Central memory CD8-positive, alpha-beta T cell (primary cell): Measurements from ENCODE around the gene CMYA5.

Experiments used
- ATAC-seq: fragments of 150-1000 bp; cut with Tn5 transposase; replicated peaks from 2 replicates; pipeline ENCODE4 v1.10.0; 2022; ENCODE audit warnings: mild to moderate bottlenecking, moderate FRiP score, moderate number of reproducible peaks; ENCODE audit not compliant: poor library complexity, severe bottlenecking; ENCODE audit errors: extremely low read depth
- DNase-seq, 2 donors: peaks; one replicate each; pipeline ENCODE4 v3.0.0; 2021; ENCODE audit warnings: low spot score in 2 of 2
- H3K27ac Mint-ChIP-seq: one replicate; pipeline ENCODE4 v1.8.0; 2022; ENCODE audit warnings: low read depth, mild to moderate bottlenecking, moderate library complexity, mixed read lengths
- H3K27me3 Mint-ChIP-seq: one replicate; pipeline ENCODE4 v1.8.0; 2022; ENCODE audit warnings: mixed read lengths
- H3K36me3 Mint-ChIP-seq: one replicate; pipeline ENCODE4 v1.8.0; 2022; ENCODE audit warnings: mild to moderate bottlenecking, moderate library complexity, mixed read lengths; ENCODE audit not compliant: insufficient read depth
- H3K4me1 Mint-ChIP-seq: one replicate; pipeline ENCODE4 v1.8.0; 2022; ENCODE audit warnings: mixed read lengths
- H3K4me3 Mint-ChIP-seq: one replicate; pipeline ENCODE4 v1.8.0; 2022; ENCODE audit warnings: mild to moderate bottlenecking, moderate library complexity, mixed read lengths
- H3K9me3 Mint-ChIP-seq: one replicate; pipeline ENCODE4 v1.8.0; 2022; ENCODE audit warnings: mixed read lengths

The CMYA5 gene

GRCh38 chr5:79742549-79743136 is 53.0 kb downstream of the CMYA5 start:
- Mint-ChIP-seq H3K36me3 (no peaks in the 10 kb centered on the region), H3K27ac (no peak overlapping the region), H3K9me3 (no peaks in the 10 kb centered on the region), H3K27me3 (peaks cover 52% of the 10 kb centered on the region), H3K4me3 (no peak overlapping the region), H3K4me1 (peaks cover under 1% of the 10 kb centered on the region)
- ATAC-seq (no peak), DNase-seq (no peak)

- no peak overlapping the region for H3K4me3 Mint-ChIP-seq
- no peaks in the 10 kb centered on the region for H3K36me3 Mint-ChIP-seq
- DNase-seq (no peak), ATAC-seq (no peak)
- H3K27ac Mint-ChIP-seq: no peak overlapping the region
- H3K27me3 Mint-ChIP-seq: peaks cover 48% of the 10 kb centered on the region
- no peaks in the 10 kb centered on the region for H3K9me3 Mint-ChIP-seq
- no peaks in the 10 kb centered on the region for H3K4me1 Mint-ChIP-seq
Observed at GRCh38 chr5:79743846-79744605, 54.4 kb downstream of the CMYA5 start.

GRCh38 chr5:79745255-79745654 is 55.6 kb downstream of the CMYA5 start:
- no peaks in the 10 kb centered on the region for H3K36me3 Mint-ChIP-seq
- H3K27ac Mint-ChIP-seq: no peak overlapping the region
- no peak overlapping the region for H3K4me3 Mint-ChIP-seq
- ATAC-seq: no peak
- no peak for DNase-seq
- H3K27me3 Mint-ChIP-seq: peaks cover 52% of the 10 kb centered on the region
- H3K9me3 Mint-ChIP-seq: no peaks in the 10 kb centered on the region
- H3K4me1 Mint-ChIP-seq: no peaks in the 10 kb centered on the region

GRCh38 chr5:79746642-79747569 is 57.3 kb downstream of the CMYA5 start:
- ATAC-seq (no peak), DNase-seq (no peak)
- Mint-ChIP-seq H3K27me3 (peaks cover 55% of the 10 kb centered on the region), H3K36me3 (no peaks in the 10 kb centered on the region), H3K9me3 (no peaks in the 10 kb centered on the region), H3K4me3 (no peak overlapping the region), H3K4me1 (no peaks in the 10 kb centered on the region), H3K27ac (no peak overlapping the region)

GRCh38 chr5:79750611-79751510 is 61.2 kb downstream of the CMYA5 start:
- Mint-ChIP-seq H3K27ac (no peak overlapping the region), H3K36me3 (no peaks in the 10 kb centered on the region), H3K4me3 (no peak overlapping the region), H3K27me3 (peaks cover 62% of the 10 kb centered on the region), H3K9me3 (no peaks in the 10 kb centered on the region), H3K4me1 (no peaks in the 10 kb centered on the region)
- ATAC-seq (no peak), DNase-seq (no peak)

GRCh38 chr5:79753092-79753491 is 63.5 kb downstream of the CMYA5 start:
- Mint-ChIP-seq H3K9me3 (no peaks in the 10 kb centered on the region), H3K27ac (no peak overlapping the region), H3K27me3 (peaks cover 65% of the 10 kb centered on the region), H3K4me3 (no peak overlapping the region), H3K4me1 (peaks cover 4% of the 10 kb centered on the region), H3K36me3 (no peaks in the 10 kb centered on the region)
- DNase-seq: no peak
- ATAC-seq: no peak

- ATAC-seq (no peak), DNase-seq (no peak)
- Mint-ChIP-seq H3K27me3 (peaks cover 59% of the 10 kb centered on the region), H3K27ac (no peak overlapping the region), H3K4me3 (no peak overlapping the region), H3K36me3 (no peaks in the 10 kb centered on the region), H3K4me1 (peaks cover 4% of the 10 kb centered on the region), H3K9me3 (no peaks in the 10 kb centered on the region)
Observed at GRCh38 chr5:79753877-79754645, 64.4 kb downstream of the CMYA5 start.

- H3K9me3 Mint-ChIP-seq: no peaks in the 10 kb centered on the region
- DNase-seq: no peak
- ATAC-seq: no peak
- no peaks in the 10 kb centered on the region for H3K36me3 Mint-ChIP-seq
- no peak overlapping the region for H3K27ac Mint-ChIP-seq
- H3K27me3 Mint-ChIP-seq: peaks cover 54% of the 10 kb centered on the region
- peaks cover 4% of the 10 kb centered on the region for H3K4me1 Mint-ChIP-seq
- H3K4me3 Mint-ChIP-seq: no peak overlapping the region
Observed at GRCh38 chr5:79754865-79755555, 65.4 kb downstream of the CMYA5 start.

GRCh38 chr5:79756076-79756475 is 66.4 kb downstream of the CMYA5 start:
- no peaks in the 10 kb centered on the region for H3K9me3 Mint-ChIP-seq
- H3K27ac Mint-ChIP-seq: no peak overlapping the region
- DNase-seq (no peak), ATAC-seq (no peak)
- H3K27me3 Mint-ChIP-seq: peaks cover 43% of the 10 kb centered on the region
- peaks cover 4% of the 10 kb centered on the region for H3K4me1 Mint-ChIP-seq
- H3K4me3 Mint-ChIP-seq: no peak overlapping the region
- no peaks in the 10 kb centered on the region for H3K36me3 Mint-ChIP-seq

GRCh38 chr5:79759436-79759835 is 69.8 kb downstream of the CMYA5 start:
- peaks cover 15% of the 10 kb centered on the region for H3K27me3 Mint-ChIP-seq
- DNase-seq (no peak), ATAC-seq (no peak)
- no peak overlapping the region for H3K4me3 Mint-ChIP-seq
- H3K36me3 Mint-ChIP-seq: no peaks in the 10 kb centered on the region
- H3K9me3 Mint-ChIP-seq: no peaks in the 10 kb centered on the region
- H3K27ac Mint-ChIP-seq: no peak overlapping the region
- H3K4me1 Mint-ChIP-seq: peaks cover 4% of the 10 kb centered on the region

GRCh38 chr5:79759848-79760247 is 70.2 kb downstream of the CMYA5 start:
- no peaks in the 10 kb centered on the region for H3K9me3 Mint-ChIP-seq
- DNase-seq: no peak
- H3K27ac Mint-ChIP-seq: no peak overlapping the region
- H3K36me3 Mint-ChIP-seq: no peaks in the 10 kb centered on the region
- peaks cover 11% of the 10 kb centered on the region for H3K27me3 Mint-ChIP-seq
- H3K4me3 Mint-ChIP-seq: no peak overlapping the region
- no peak for ATAC-seq
- peaks cover 4% of the 10 kb centered on the region for H3K4me1 Mint-ChIP-seq
